Testis (tissue), 3 donors: ENCODE measurements around the gene RFC3. TPM values are rescaled to one million over a fixed set of nuclear protein-coding genes. Genes with fewer than 3 reads are reported as not detected.

Experiments
- DNase-seq: peaks from one replicate; pipeline ENCODE4 v3.0.0-alpha.2; 2019
- H3K27ac ChIP-seq, 2 donors: fragments of 200-600 bp; sonication (generic); one replicate each; pipeline ENCODE4 v1.5.1; 2019
- H3K27me3 ChIP-seq: fragments of 200-600 bp; sonication (generic); one replicate; pipeline ENCODE4 v1.5.1; 2019
- H3K36me3 ChIP-seq: fragments of 200-600 bp; sonication (generic); one replicate; pipeline ENCODE4 v1.5.1; 2017; ENCODE audit warnings: low read depth; ENCODE audit errors: missing control alignments
- H3K4me1 ChIP-seq: fragments of 200-600 bp; sonication (generic); one replicate; pipeline ENCODE4 v1.5.1; 2019
- H3K4me3 ChIP-seq, 2 donors: fragments of 200-600 bp; sonication (generic); one replicate each; pipeline ENCODE4 v1.5.1; 2017 to 2019
- H3K9me3 ChIP-seq: fragments of 200-600 bp; sonication (generic); one replicate; pipeline ENCODE4 v1.5.1; 2017
- POLR2A ChIP-seq: fragments of 450-650 bp; IDR thresholded peaks from one replicate; pipeline ENCODE4 v1.6.1; 2017; ENCODE audit warnings: antibody characterized with exemption, mild to moderate bottlenecking, moderate library complexity
- WGBS, 2 donors: methylation state at CpG; one replicate each; pipeline ENCODE4 v1.1.5; 2018; 5-methylcytosine and 5-hydroxymethylcytosine counted together
- intact Hi-C: fragments of 100-400 bp; cut with DNase I; formaldehyde crosslinking; loops from one replicate; pipeline ENCODE4 v1.15.1; 2023; ENCODE audit warnings: low total_unique reads
- polyA plus RNA-seq: library from polyadenylated mRNA; stranded (reverse); fragments of 350-450 nt; fragmentation: Illumina TruSeq; extraction: RNeasy Lipid Tissue Mini Kit (QIAGEN cat#74804); gene quantifications from one replicate; pipeline ENCODE4 v1.2.3, GENCODE V29; 2014; ENCODE audit warnings: low read depth, low replicate concordance; ENCODE audit not compliant: insufficient read depth
- total RNA-seq, 2 donors: library from RNA; depleted of rRNA; stranded (reverse); fragments of >200 nt; gene quantifications; one replicate each; pipeline ENCODE4 v1.2.3, GENCODE V29; 2016
- TF ChIP-seq, protein P1 (sequence below), 3 experiments: fragments of 450-650 bp in 2 of 3; fragments of 200-600 bp in 1 of 3; sonication (generic) in 1 of 3; IDR thresholded peaks; one replicate each; pipeline ENCODE4 v1.5.1; 2016 to 2019; ENCODE audit warnings: antibody characterized with exemption in 3 of 3, mild to moderate bottlenecking in 2 of 3, moderate library complexity in 1 of 3

The RFC3 gene
- total and polyA plus RNA-seq, 3 donors from 2014 or later = 20.2 to 42.2 (median 35.1) TPM

DNA sequence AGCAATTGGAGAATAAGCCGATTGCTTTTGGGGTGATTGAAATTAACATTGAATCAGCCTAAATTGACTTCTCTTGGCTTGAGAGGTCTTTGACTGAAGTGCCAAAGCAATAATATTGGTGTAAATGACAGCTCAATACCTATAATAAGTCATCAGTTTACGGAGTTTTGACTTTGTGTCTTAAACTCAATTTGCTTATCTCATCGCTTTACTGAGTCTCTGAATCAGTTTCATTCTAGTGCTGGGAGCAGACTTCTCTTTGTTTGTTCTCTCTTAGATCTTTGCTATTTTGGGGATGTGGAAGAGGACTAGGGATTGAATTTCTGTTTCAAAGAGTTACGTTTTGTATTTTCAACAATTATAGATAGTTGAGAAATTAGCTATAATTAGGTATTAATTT lies 7.1 kb downstream of the RFC3 start:
- 98 to 99% methylated on average over 4 of the region's 4 CpGs for WGBS, 2 donors
- Histone ChIP-seq H3K4me1 (no peaks in the 10 kb centered on the region), H3K27ac (no peak overlapping the region), H3K36me3 (no peaks in the 10 kb centered on the region), H3K27me3 (no peaks in the 10 kb centered on the region), H3K4me3 (no peak overlapping the region), H3K9me3 (no peaks in the 10 kb centered on the region)
- TF ChIP-seq, protein P1, sequence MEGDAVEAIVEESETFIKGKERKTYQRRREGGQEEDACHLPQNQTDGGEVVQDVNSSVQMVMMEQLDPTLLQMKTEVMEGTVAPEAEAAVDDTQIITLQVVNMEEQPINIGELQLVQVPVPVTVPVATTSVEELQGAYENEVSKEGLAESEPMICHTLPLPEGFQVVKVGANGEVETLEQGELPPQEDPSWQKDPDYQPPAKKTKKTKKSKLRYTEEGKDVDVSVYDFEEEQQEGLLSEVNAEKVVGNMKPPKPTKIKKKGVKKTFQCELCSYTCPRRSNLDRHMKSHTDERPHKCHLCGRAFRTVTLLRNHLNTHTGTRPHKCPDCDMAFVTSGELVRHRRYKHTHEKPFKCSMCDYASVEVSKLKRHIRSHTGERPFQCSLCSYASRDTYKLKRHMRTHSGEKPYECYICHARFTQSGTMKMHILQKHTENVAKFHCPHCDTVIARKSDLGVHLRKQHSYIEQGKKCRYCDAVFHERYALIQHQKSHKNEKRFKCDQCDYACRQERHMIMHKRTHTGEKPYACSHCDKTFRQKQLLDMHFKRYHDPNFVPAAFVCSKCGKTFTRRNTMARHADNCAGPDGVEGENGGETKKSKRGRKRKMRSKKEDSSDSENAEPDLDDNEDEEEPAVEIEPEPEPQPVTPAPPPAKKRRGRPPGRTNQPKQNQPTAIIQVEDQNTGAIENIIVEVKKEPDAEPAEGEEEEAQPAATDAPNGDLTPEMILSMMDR (IDR thresholded peaks at IDR 0.05) = no peak
- no peak for TF ChIP-seq POLR2A
- intact Hi-C loops = no loop called here
- no peak for DNase-seq

DNA sequence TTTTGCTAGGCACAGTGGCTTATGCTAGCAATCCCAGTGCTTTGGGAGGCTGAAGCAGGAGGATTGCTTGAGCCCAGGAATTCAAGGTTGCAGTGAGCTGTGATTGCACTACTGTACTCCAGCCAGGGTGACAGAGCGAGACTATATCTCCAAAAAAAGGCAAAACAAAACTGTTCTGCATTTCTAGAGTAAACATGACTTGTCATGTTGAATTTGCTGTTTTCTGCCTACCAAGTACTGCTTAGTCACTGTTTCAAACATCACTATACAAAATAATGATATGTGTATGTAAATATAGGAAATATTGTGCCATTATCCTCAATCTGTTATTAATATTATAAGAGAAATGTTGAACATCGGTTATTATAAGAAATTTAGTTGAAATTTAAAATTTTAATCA lies 9.2 kb downstream of the RFC3 start:
- Histone ChIP-seq H3K27ac (no peak overlapping the region), H3K4me3 (no peak overlapping the region), H3K27me3 (no peaks in the 10 kb centered on the region), H3K36me3 (no peaks in the 10 kb centered on the region), H3K9me3 (no peaks in the 10 kb centered on the region), H3K4me1 (no peaks in the 10 kb centered on the region)
- WGBS, 2 donors = 88 to 94% methylated on average over 2 of the region's 2 CpGs
- intact Hi-C loops = no loop called here
- TF ChIP-seq, protein P1 (IDR thresholded peaks at IDR 0.05) = no peak
- TF ChIP-seq POLR2A = no peak
- DNase-seq = no peak

DNA sequence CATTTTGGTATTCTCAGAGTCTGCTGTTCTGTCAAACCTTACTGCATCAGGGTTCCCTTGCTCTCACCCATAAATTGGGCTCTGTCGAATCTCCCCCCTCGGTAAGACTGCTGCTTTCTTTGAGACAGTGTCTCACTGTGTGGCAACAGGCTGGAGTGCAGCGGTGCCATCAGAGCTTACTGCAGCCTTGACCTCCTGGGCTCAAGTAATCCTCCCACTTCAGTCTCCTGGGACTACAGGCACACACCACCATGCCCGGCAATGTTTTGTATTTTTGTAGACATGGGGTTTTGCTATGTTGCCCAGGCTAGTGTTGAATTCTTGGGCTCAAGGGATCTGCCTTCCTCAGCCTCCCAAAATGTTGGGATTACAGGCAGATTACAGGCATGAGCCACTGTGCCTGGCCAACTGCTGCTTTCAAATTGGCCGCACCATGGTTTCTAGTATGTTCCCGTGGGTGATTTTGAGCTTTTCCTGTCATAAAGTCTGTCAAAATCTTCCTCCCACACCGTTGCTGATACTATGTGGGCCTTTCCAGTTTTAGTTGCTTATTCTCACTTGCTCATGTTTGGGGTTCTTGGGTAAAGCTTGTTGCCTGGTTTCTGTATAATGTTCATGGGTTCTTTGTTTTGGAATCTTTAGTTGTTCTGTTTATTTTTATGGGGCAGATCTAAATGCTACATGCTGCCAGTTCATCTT lies 10.6 kb downstream of the RFC3 start:
- no peak overlapping the region for H3K4me3 ChIP-seq
- no peak overlapping the region for H3K27ac ChIP-seq
- intact Hi-C loops = no loop called here
- no peaks in the 10 kb centered on the region for H3K9me3 ChIP-seq
- DNase-seq = peak; percentile 49
- TF ChIP-seq, protein P1 (IDR thresholded peaks at IDR 0.05) = no peak
- no peaks in the 10 kb centered on the region for H3K36me3 ChIP-seq
- H3K27me3 ChIP-seq = no peaks in the 10 kb centered on the region
- no peaks in the 10 kb centered on the region for H3K4me1 ChIP-seq
- 63 to 79% methylated on average over 7 of the region's 7 CpGs for WGBS, 2 donors

DNA sequence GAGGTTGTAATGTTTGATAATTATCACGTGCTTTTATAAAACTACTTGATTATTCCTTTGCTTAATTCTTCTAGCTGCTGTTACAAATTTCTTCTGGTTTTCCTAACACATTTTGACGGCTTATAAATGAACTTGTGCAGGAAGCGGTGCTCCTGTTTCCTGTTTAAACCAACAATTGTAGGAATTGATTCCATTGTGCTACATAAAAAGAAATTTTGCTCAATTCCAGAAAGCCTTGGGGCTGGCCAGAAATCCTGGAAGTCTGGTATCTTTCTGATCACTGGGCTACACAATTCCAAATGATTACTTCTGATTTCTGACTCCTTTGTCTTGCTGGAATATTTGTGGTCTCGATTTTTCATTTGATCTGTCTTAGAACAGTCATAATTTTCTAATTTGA lies 14.9 kb downstream of the RFC3 start:
- H3K27ac ChIP-seq = no peak overlapping the region
- no peak for DNase-seq
- H3K9me3 ChIP-seq = no peaks in the 10 kb centered on the region
- no peaks in the 10 kb centered on the region for H3K4me1 ChIP-seq
- no peaks in the 10 kb centered on the region for H3K36me3 ChIP-seq
- intact Hi-C loops = no loop called here
- H3K27me3 ChIP-seq = no peaks in the 10 kb centered on the region
- TF ChIP-seq, protein P1 (IDR thresholded peaks at IDR 0.05) = no peak
- no peak for TF ChIP-seq POLR2A
- no peak overlapping the region for H3K4me3 ChIP-seq
- WGBS, 2 donors = 83 to 95% methylated on average over 4 of the region's 4 CpGs

DNA sequence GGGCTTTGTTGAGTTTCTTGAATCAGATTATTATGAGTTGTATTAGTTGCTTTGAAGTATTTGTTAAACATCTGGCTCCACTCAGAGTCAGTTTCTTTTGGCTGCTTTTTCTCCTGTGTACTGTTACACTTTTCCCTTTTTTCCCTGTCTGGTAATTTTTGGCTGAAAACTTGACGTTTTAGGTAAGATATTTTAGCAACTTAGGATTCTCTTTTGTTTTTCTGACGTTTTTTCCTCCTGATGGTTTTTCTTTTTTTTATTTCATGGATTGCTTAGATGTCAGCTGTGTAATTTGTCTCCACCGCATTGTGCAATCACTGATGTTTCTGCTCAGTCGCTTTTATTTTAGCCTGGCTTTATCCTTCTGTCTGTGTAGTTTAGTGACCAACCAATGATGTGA lies 20.7 kb downstream of the RFC3 start:
- DNase-seq = no peak
- 57 to 65% methylated on average over 4 of the region's 4 CpGs for WGBS, 2 donors

More for the DNA sequence above, 20.7 kb downstream of the RFC3 start:
- Histone ChIP-seq H3K27ac (no peak overlapping the region), H3K4me3 (no peak overlapping the region), H3K9me3 (no peaks in the 10 kb centered on the region), H3K4me1 (no peaks in the 10 kb centered on the region), H3K36me3 (no peaks in the 10 kb centered on the region), H3K27me3 (no peaks in the 10 kb centered on the region)
- intact Hi-C loops = no loop called here
- no peak for TF ChIP-seq POLR2A
- TF ChIP-seq, protein P1 (IDR thresholded peaks at IDR 0.05) = no peak
